ENCODE results near the gene ANXA9.

ANXA9 gene

DNA sequence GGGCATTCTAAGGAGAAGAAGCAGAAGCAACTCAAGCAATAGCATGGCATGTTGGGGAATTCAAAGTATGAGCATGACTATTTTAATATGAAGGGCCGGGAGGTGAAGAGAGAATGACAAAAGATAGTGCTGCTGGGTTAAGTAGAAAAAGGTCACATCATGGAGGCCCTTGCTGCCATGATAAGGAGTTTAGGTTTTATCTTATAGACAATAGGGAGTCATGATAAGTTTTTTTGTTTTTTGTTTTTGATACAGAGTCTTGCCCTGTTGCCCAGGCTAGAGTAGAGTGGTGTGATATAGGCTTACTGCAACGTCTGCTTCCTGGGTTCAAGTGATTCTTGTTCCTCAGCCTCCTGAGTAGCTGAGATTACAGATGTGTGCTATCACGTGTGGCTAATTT lies 57.4 kb downstream of the ANXA9 start:
- no peak for DNase-seq (ENCODE audit: extremely low read depth in 1 of 2, low read depth in 1 of 2)

DNA sequence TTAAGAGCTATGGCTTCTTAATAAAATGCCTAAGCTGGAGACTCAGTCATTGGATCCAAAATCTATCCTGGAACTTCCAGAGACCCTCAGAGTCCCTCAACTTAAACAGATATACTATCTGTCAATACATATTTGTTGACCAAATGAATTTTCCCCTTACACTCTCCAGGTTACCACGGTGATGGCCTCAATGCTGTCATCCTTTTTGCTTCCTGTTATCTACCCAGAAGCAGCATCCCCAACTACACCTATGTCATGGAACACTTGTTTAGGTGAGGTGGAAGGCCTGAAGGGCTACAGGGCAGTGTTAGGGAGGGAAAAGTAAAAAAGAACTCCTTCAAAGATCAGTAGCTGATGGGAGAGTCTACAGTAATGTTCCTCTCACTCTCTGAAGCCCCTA lies 61.1 kb downstream of the ANXA9 start:
- DNase-seq (ENCODE audit: extremely low read depth in 1 of 2, low read depth in 1 of 2) = no peak

Measured in stimulated activated CD8-positive, alpha-beta memory T cell treated with anti-CD3 and anti-CD28 coated beads, Interleukin-7, amount 100 ng/mL, for 48 hours (primary cell).